Measurements from ENCODE around the gene SERPINB5. TPM values are rescaled to one million over a fixed set of nuclear protein-coding genes. Genes with fewer than 3 reads are reported as not detected.

The SERPINB5 gene
- total RNA-seq, 3 donors from 2014 or later, result 12.6 to 17.4 TPM; not detected in 1

DNA sequence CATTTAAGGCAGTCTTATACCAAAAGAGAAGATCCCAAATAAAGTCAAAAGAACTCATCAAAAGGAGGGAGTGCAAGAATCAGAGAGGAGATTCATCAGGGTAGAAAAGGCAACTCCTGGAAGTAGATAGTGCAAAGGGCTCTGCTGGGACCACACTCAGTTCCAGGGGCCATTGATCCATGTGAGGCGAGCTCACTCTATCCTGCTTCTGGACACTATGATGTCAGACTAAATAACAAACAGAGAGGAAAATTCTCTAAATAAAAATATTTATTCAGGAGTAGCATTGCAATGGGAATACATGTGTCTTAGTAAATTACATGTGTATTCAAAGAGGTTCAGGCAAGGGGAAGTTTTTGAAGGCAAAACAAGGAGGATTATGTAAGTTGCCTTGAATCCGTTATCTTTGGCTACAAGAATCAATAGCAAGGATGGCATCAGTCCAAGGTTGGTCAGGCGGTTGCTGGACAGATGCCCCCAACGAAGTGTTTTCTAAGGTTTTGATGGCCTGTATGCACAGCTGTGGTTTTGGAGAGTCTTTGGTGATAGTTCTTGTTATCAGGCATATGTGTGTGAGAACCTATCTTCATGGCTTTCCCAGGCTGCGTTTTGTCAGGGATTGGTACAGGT, 52.2 kb downstream of the SERPINB5 start:
- H3K4me3 ChIP-seq, result no peak overlapping the region
- H3K9me3 ChIP-seq, result no peaks in the 10 kb centered on the region
- H3K4me1 ChIP-seq, result no peaks in the 10 kb centered on the region
- no peak overlapping the region for H3K27ac ChIP-seq
- TF ChIP-seq POLR2AphosphoS5 (IDR thresholded peaks at IDR 0.05) (no peak), POLR2A (IDR thresholded peaks at IDR 0.05) (no peak)
- TF ChIP-seq, protein P1, sequence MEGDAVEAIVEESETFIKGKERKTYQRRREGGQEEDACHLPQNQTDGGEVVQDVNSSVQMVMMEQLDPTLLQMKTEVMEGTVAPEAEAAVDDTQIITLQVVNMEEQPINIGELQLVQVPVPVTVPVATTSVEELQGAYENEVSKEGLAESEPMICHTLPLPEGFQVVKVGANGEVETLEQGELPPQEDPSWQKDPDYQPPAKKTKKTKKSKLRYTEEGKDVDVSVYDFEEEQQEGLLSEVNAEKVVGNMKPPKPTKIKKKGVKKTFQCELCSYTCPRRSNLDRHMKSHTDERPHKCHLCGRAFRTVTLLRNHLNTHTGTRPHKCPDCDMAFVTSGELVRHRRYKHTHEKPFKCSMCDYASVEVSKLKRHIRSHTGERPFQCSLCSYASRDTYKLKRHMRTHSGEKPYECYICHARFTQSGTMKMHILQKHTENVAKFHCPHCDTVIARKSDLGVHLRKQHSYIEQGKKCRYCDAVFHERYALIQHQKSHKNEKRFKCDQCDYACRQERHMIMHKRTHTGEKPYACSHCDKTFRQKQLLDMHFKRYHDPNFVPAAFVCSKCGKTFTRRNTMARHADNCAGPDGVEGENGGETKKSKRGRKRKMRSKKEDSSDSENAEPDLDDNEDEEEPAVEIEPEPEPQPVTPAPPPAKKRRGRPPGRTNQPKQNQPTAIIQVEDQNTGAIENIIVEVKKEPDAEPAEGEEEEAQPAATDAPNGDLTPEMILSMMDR (IDR thresholded peaks at IDR 0.05), result no peak
- no peaks in the 10 kb centered on the region for H3K36me3 ChIP-seq
- intact Hi-C loops (cut with DNase I; ENCODE audit: low total_unique reads), result no loop called here
- no peaks in the 10 kb centered on the region for H3K27me3 ChIP-seq
- no peak for DNase-seq (ENCODE audit: low spot score in 2 of 2)

DNA sequence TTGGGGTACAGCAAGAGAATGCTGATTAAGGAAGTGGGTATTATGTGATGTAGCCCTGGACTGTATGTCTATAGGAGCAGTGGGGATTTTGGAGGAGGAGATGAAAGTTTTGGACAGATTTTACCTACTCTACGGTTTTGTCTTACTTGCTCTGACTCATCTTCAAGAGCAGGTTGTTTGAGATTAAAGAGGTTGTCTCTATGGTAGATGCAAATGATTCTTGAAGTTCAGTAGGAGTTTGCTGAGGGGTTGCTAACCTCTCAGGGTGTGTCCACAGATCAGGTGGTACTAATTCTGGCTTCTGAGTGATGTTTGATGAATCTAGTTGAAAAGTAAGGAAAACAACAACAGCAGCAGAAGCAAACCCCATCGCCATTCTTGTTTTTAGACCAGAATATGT, 55.7 kb downstream of the SERPINB5 start:
- H3K4me1 ChIP-seq, result no peaks in the 10 kb centered on the region
- no peak overlapping the region for H3K4me3 ChIP-seq
- intact Hi-C loops (cut with DNase I; ENCODE audit: low total_unique reads), result no loop called here
- TF ChIP-seq, protein P1 (IDR thresholded peaks at IDR 0.05), result no peak
- TF ChIP-seq POLR2A (IDR thresholded peaks at IDR 0.05), result no peak
- no peak for TF ChIP-seq POLR2AphosphoS5 (IDR thresholded peaks at IDR 0.05)
- no peaks in the 10 kb centered on the region for H3K36me3 ChIP-seq
- no peak for DNase-seq (ENCODE audit: low spot score in 2 of 2)
- H3K27me3 ChIP-seq, result no peaks in the 10 kb centered on the region
- H3K9me3 ChIP-seq, result no peaks in the 10 kb centered on the region
- H3K27ac ChIP-seq, result no peak overlapping the region

DNA sequence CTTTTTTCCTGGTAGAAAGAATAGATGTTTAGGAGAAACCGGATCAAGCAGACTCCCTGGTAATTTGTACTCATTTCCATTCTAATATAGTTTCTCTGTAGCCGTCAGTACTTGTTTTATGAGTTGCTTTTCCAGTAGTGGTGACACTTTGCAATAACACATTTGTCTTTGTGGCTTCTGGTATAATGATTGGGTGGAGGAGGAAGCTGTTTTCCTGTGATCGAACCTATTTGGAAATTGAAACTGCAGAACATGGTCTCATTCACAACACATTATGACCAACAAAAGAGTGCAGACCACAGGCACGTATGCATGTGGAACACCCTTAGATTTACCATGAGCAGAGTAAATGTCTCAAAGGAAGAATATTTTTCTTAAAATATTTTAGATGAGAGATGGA, 57.9 kb downstream of the SERPINB5 start:
- H3K9me3 ChIP-seq, result no peaks in the 10 kb centered on the region
- intact Hi-C loops (cut with DNase I; ENCODE audit: low total_unique reads), result no loop called here
- no peak for DNase-seq (ENCODE audit: low spot score in 2 of 2)
- H3K27me3 ChIP-seq, result no peaks in the 10 kb centered on the region
- H3K4me1 ChIP-seq, result no peaks in the 10 kb centered on the region
- no peak overlapping the region for H3K4me3 ChIP-seq
- TF ChIP-seq, protein P1 (IDR thresholded peaks at IDR 0.05), result no peak
- TF ChIP-seq POLR2AphosphoS5 (IDR thresholded peaks at IDR 0.05) (no peak), POLR2A (IDR thresholded peaks at IDR 0.05) (no peak)
- no peaks in the 10 kb centered on the region for H3K36me3 ChIP-seq
- no peak overlapping the region for H3K27ac ChIP-seq

DNA sequence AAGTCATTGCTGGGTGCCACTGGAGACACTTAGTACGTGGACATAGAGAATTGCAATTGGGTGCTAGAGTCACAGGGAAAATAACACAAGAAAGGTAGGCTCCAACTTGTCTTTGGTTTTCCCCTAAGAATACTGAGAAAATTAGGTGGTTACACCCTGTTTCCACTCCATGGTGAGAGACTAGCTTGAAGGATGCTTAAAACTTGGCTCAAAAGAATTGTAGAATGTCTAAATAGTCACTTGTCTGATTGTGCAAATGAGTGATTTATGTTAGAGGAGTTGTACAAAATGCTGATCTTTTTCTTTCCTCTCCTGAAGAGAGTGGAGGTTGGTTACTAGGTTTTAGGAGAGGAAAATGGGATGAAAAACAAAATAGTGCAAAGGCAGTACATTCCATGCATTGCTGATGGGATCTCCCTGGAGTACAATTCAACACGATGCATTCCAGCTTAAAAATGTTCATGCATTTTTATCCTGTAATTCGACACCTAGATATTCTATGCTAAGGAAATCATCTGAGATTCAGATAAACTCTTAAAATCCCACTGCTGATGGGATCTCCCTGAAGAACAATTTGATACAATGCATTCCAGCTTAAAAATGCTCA, 63.2 kb downstream of the SERPINB5 start:
- TF ChIP-seq POLR2A (IDR thresholded peaks at IDR 0.05), result no peak
- TF ChIP-seq POLR2AphosphoS5 (IDR thresholded peaks at IDR 0.05), result no peak
- TF ChIP-seq, protein P1 (IDR thresholded peaks at IDR 0.05), result no peak
- Histone ChIP-seq H3K27ac (no peak overlapping the region), H3K36me3 (no peaks in the 10 kb centered on the region), H3K9me3 (no peaks in the 10 kb centered on the region), H3K27me3 (no peaks in the 10 kb centered on the region), H3K4me1 (no peaks in the 10 kb centered on the region), H3K4me3 (no peak overlapping the region)
- no peak for DNase-seq (ENCODE audit: low spot score in 2 of 2)
- intact Hi-C loops (cut with DNase I; ENCODE audit: low total_unique reads), result no loop called here

DNA sequence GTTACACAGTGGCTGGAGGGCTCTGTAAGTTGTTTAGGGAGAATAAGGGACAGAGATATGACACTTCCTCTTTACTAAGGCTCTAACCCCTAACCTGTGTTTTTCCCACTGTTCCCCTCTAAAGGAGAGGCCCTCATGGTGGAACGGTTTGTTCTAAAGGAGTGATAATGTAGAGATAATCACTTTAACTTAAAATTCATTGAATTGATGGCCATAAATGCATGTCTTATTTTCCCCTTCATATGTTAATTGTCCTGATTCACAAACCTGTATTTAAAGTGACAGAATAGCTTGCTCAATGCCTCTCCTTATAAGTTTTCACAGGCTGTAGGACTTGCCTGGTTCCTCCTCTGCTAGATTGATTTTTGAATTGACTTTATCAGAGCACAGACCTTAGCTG, 65.3 kb downstream of the SERPINB5 start, which contains the start of gene SERPINB12:
Gene SERPINB12 (plus strand): TSS at position 301 of the 400 bp plus-strand sequence. CDS start 13,791 bp downstream, outside the sequence.
- intact Hi-C loops (cut with DNase I; ENCODE audit: low total_unique reads), result no loop called here
- Histone ChIP-seq H3K9me3 (no peaks in the 10 kb centered on the region), H3K36me3 (no peaks in the 10 kb centered on the region), H3K4me1 (no peaks in the 10 kb centered on the region), H3K4me3 (no peak within 1 kb of the TSS), H3K27ac (no peak within 1 kb of the TSS), H3K27me3 (no peaks in the 10 kb centered on the region)
- no peak for DNase-seq (ENCODE audit: low spot score in 2 of 2)
- TF ChIP-seq, protein P1 (IDR thresholded peaks at IDR 0.05), result no peak
- TF ChIP-seq POLR2A (IDR thresholded peaks at IDR 0.05) (no peak), POLR2AphosphoS5 (IDR thresholded peaks at IDR 0.05) (no peak)

All from breast epithelium (tissue), 4 donors.